Measurements from ENCODE around the gene SUMF1.
"Not testable (repeated sequence)": the region's sequence is repeated elsewhere in the genome, so short reads cannot be mapped to it uniquely, and the experiment has no call there.

SUMF1 gene

DNA sequence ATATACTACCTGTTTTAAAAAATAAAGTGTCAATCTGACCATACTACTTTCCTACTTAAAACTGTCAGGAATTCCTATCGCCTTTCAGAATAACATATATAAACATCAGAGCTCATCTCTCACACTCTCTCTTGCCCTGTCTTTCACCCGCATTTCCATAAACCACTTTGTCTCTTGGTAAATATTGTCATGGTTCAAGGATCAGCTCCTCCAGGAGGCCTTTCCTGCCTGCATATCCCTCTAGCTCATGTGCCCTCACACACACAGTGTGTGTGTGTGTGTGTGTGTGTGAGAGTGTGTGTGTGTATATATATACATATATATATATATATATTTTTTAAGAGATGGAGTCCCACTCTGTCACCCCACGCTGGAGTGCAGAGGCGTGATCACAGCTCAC is 6.7 kb downstream of the SUMF1 start:
- DNase-seq (ENCODE audit: low spot score) = no peak

DNA sequence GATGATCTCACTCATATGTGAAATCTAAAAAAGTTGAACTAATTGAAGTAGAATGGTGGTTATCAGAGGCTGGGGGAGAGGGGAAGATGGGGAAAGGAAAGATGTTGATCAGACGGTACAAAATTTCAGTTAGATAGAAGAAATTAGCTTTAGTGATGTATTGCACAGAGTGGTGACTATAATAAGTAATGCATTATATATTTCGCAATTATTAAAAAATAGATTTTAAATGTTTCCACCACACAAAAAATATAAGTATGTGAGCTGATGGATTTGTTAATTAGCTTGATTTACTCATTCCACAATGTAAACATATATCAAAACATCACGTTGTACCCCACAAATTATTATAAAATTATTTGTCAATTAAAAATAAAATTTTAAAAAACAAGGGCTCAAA is 8.1 kb downstream of the SUMF1 start:
- no peak for DNase-seq (ENCODE audit: low spot score)

DNA sequence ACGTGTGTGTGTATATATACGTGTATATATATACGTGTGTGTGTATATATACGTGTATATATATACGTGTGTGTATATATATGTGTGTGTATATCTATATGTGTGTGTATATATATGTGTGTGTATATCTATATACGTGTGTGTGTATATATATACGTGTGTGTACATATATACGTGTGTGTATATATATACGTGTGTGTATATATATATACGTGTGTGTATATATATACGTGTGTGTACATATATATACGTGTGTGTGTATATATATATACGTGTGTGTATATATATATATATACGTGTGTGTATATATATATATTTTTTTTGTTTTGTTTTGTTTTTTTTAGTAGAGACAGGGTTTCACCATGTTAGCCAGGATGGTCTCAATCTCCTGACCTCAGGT is 10.3 kb downstream of the SUMF1 start:
- DNase-seq (ENCODE audit: low spot score) = not testable (repeated sequence)

DNA sequence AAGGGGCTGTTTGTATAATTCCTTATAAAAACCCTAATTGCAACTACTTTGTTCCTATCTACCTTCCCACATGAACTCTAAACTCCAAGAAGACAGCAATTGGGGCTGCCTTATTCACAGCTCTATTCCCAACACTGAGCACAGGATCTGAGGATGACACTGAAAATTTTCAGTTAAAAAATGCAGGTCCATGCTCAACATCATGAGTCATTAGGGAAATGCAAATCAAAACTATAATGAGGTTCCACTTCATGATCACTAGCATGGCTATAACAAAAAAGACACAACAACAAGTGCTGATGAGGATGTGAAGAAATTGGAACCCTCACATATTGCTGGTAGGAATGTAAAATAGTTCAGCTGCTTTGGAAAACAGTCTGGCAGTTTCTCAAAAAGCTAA is 12.9 kb downstream of the SUMF1 start:
- no peak for DNase-seq (ENCODE audit: low spot score)

GRCh38 chr3:4449043-4449805 is 17.8 kb downstream of the SUMF1 start:
- no peak for DNase-seq (ENCODE audit: low spot score)

DNA sequence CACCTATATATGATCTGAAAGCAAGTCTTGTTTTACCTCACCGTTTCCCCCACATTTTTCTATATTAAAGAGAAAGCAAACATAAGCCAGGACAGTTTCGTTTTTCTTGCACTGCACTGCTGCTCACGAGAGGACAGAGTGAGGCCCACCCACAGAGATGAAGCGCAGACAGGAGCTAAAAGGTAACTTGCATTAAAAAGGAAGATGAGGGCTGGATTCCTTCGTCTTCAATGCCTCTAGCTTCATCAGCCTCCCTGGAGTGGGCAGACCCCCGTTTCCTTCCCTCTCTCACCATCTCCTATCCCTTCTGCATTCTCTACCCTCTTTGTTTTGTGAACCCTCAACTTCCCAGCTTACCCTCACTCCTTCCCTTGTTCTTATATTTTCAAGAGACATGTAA is 18.9 kb downstream of the SUMF1 start:
- DNase-seq (ENCODE audit: low spot score) = no peak

DNA sequence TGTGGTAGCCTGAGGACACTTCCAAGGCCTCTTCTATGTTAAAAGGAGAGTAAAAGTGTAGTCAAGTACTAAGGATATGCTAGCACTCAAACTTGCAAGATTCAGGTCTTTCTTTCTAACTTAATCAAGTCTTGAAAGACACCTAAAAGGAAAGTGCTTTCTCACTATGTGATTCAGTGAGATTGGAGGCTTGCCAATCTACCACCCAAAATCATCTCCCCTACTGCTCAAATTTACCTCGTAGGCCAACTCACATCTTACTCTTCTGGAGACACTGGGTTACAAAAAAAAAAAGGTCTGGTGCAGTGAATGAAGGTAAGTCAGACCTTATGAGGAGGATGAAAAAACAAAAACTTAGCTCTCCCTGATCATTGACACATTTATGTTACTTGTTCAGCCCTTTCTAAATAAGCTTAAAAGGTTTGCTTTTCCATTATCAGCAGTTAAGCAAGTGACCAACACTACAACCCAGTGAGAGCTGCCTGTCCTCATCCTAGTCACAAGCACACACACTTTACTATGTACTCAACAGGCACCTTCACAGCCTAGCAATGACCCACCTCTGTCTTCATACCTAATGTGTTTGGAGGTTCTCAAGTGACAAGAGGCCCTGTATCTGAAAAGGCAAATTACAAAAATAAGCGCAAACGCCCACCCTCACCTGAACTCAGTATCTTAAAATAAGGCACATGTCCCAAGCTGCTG is 19.6 kb downstream of the SUMF1 start:
- no peak for DNase-seq (ENCODE audit: low spot score)

DNA sequence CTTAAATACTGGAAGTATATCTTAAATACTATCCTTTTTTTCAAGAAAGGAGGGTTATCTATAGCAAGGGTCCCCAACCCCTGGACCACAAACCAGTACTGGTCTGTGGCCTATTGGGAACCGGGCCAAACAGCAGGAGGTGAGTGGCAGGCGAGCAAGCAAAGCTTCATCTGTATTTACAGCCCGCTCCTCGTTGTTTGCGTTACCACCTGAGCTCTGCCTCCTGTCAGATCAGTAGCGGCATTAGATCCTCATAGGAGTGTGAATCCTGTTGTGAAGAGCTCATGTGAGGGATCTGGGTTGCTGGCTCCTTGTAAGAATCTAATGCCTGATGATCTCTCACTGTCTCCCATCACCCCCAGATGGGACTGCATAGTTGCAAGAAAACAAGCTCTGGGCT is 26.1 kb downstream of the SUMF1 start:
- no peak for DNase-seq (ENCODE audit: low spot score)

GRCh38 chr3:4438296-4438695 is 28.8 kb downstream of the SUMF1 start:
- no peak for DNase-seq (ENCODE audit: low spot score)

- DNase-seq (ENCODE audit: low spot score) = no peak
Measured at GRCh38 chr3:4432259-4432658, 34.8 kb downstream of the SUMF1 start.

- DNase-seq (ENCODE audit: low spot score) = no peak
Measured at GRCh38 chr3:4429648-4430350, 37.3 kb downstream of the SUMF1 start.

DNA sequence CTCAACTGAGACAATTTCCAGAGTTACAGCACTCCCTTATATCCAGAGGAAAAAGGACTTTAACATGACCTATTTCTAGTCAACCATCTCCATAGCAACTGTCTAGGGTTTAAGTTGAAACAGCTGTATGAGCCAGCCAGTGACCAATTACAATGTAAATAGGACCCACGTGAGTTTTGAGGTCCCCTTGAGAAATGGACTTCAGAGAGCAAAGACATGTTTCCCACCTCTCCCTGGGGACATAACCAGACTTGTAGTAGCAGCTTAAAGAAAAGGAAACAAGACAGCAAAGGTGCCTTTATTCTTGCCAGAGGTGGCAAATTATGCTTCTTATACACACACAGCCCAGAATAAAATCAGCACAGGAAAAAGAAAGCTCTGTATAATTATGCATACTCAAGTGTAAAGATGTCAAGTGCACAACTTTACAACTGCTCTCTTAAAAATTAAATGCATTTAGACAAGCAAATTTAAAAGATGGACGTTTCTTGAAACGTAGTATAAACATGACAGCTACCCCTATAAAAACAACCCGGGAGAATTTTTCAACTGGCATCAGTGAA is 40.2 kb downstream of the SUMF1 start:
- DNase-seq (ENCODE audit: low spot score) = no peak

GRCh38 chr3:4426261-4426781 is 40.7 kb downstream of the SUMF1 start:
- no peak for DNase-seq (ENCODE audit: low spot score)

GRCh38 chr3:4425707-4426106 is 41.4 kb downstream of the SUMF1 start:
- DNase-seq (ENCODE audit: low spot score) = no peak

- DNase-seq (ENCODE audit: low spot score) = no peak
Measured at GRCh38 chr3:4425055-4425454, 42.0 kb downstream of the SUMF1 start.

DNA sequence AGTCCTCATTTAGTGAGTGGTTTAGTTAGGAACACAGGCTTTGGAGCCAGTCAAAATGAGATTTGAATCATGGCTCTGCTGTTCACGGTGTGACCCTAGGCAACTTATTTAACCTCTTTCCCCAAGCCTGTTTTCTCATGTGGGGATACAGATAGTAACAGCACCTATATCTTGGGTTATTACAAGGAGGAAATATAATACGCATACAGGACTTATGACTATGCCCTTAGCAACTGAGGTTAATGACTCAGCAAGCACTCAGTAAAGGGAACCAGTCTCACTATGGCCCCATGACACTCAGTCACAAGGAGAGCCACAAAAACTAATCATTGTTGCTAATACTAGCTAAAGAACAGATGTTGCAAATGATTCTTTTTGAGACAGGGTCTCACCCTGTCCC is 45.9 kb downstream of the SUMF1 start:
- DNase-seq (ENCODE audit: low spot score) = no peak

- no peak for DNase-seq (ENCODE audit: low spot score)
Measured at GRCh38 chr3:4419920-4420319, 47.1 kb downstream of the SUMF1 start.

DNA sequence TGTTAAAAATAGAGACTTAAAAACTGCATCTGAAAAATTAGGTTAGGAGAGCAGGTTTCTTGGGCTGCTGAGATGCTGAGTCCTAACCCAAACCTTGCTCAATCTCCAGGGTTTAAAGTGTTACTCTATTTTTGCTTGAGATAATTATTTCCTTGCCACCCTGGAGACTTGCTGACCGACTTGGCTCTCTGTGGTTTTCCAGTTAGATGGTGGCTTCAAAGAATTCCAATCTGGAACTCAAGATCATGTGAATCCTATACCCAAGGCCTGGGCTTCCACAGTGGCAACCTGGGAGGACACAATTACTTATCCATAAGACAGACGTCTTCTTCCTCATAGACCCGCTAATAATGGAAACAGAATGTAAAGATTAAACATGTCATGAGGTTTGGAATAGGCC is 47.7 kb downstream of the SUMF1 start:
- DNase-seq (ENCODE audit: low spot score) = no peak

- DNase-seq (ENCODE audit: low spot score) = no peak
Measured at GRCh38 chr3:4418156-4418555, 48.9 kb downstream of the SUMF1 start.

DNA sequence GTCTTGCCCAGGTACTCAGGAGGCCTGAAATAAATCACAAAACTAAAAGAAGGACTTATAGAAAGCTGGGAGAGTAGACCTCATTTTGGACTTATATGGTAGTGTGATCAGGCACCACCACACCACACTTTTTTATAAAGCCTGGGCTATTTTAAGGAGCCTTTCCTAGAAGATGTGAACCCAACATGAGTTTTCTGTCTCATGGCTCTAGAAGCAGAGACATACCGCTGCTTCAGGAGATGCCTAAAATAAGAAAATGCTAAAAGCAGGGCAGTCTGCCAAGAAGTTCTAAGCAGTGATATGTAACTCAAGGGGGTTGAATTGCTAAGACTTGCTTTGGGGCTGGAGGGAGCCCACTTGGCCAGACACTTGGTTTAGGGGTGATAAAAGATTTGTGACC is 49.6 kb downstream of the SUMF1 start:
- no peak for DNase-seq (ENCODE audit: low spot score)

GRCh38 chr3:4416961-4417360 is 50.1 kb downstream of the SUMF1 start:
- DNase-seq (ENCODE audit: low spot score) = no peak

DNA sequence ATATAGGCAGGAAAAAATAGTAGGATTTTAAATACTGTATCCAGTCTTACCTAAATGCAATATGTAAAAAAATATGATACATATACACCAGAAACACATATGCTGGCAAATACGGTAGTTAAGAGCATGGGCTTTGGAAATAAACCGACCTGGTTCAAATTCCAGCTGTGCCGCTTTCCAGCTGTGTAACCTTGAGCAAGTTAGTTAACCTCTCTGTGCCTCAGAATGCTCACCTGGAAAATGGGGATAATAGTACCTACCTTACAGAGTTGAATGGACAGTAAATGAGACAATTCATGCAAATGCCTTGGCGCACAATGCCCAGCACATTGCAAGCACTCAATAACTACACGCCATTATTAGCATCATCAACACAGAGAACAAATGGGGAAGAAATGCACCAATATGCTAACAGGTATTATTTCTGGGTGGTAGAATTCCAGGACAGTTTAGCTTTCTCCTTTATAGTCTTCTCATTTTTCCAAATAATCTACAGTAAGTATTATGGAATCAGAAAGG is 50.6 kb downstream of the SUMF1 start:
- no peak for DNase-seq (ENCODE audit: low spot score)

Measured in SW480 (cell line).